GM12891 (cell line): ENCODE results near the gene AVPR2.

ENCODE experiments used
- PAX5 ChIP-seq: IDR thresholded peaks from 2 replicates; pipeline ENCODE4 v1.6.1; 2011; ENCODE audit warnings: low read length, moderate library complexity, mild to moderate bottlenecking; ENCODE audit not compliant: insufficient read depth, severe bottlenecking
- POLR2A ChIP-seq: IDR thresholded peaks from 2 replicates; pipeline ENCODE4 v1.6.1; 2011; ENCODE audit warnings: low read depth, low read length, control low read depth
- POLR2AphosphoS5 ChIP-seq: IDR thresholded peaks from 2 replicates; pipeline ENCODE4 v1.6.1; 2011; ENCODE audit warnings: low read depth, low read length, control low read depth
- SPI1 ChIP-seq: IDR thresholded peaks from 2 replicates; pipeline ENCODE4 v1.6.1; 2011; ENCODE audit warnings: low read depth, low read length, control low read depth
- TAF1 ChIP-seq: IDR thresholded peaks from 2 replicates; pipeline ENCODE4 v1.6.1; 2011; ENCODE audit warnings: low read depth, low read length, control low read depth

DNA sequence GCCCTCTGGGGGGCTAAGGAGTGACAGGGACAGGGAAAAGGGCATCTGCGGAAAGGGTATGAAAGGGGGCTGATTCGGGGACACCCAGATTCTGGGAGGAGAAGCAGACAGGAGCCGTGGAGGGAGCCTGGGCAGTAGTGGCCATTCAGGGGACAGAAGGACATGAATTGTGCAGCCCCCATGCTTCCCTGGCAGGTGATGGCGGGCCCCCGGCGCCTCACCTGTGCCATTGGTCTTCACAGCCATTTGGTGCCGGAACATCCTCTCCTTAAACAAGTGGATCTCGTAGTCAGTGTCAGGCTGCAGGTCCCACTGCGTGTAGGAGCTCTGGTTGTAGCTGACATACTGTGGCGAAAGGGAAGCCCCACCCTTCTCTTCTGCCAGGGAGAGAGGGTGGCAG is 40.4 kb upstream of the AVPR2 start:
- no peak for TF ChIP-seq POLR2AphosphoS5
- no peak for TF ChIP-seq SPI1
- no peak for TF ChIP-seq POLR2A
- no peak for TF ChIP-seq TAF1
- no peak for TF ChIP-seq PAX5
